Skeletal muscle tissue (tissue), 4 donors: ENCODE measurements around the gene GPR171. TPM values are rescaled to one million over a fixed set of nuclear protein-coding genes. Genes with fewer than 3 reads are reported as not detected.

ENCODE experiments used
- H3K27ac ChIP-seq: one replicate; pipeline ENCODE4 v1.7.0; 2013; ENCODE audit warnings: mild to moderate bottlenecking, low read depth, low read length, inconsistent platforms
- H3K27me3 ChIP-seq, 3 donors: one replicate each; pipeline ENCODE4 v1.7.0; 2013; ENCODE audit warnings: low read length in 3 of 3; ENCODE audit not compliant: control insufficient read depth in 3 of 3, insufficient read depth in 3 of 3
- H3K36me3 ChIP-seq, 3 donors: one replicate each; pipeline ENCODE4 v1.7.0; 2013; ENCODE audit warnings: low read length in 3 of 3; ENCODE audit not compliant: control insufficient read depth in 3 of 3, insufficient read depth in 3 of 3
- H3K4me1 ChIP-seq, 3 donors: one replicate each; pipeline ENCODE4 v1.7.0; 2013; ENCODE audit warnings: low read length in 3 of 3, mild to moderate bottlenecking in 3 of 3; ENCODE audit not compliant: control insufficient read depth in 3 of 3, insufficient read depth in 3 of 3
- H3K4me3 ChIP-seq, 3 donors: one replicate each; pipeline ENCODE4 v1.7.0; 2013; ENCODE audit warnings: low read length in 3 of 3
- H3K9ac ChIP-seq, 3 donors: one replicate each; pipeline ENCODE4 v1.7.0; 2013; ENCODE audit warnings: low read length in 3 of 3, mild to moderate bottlenecking in 3 of 3, moderate library complexity in 2 of 3, low read depth in 1 of 3
- H3K9me3 ChIP-seq, 3 donors: one replicate each; pipeline ENCODE4 v1.7.0; 2013; ENCODE audit warnings: low read length in 3 of 3; ENCODE audit not compliant: control insufficient read depth in 3 of 3
- total RNA-seq: library from RNA; depleted of rRNA; stranded (reverse); fragments of >200 nt; gene quantifications from one replicate; pipeline ENCODE4 v1.2.3, GENCODE V29; 2014
- donor health status: Osteomylitis.

Gene GPR171
- total RNA-seq, 1 donor from 2014 or later: 1.6 TPM

- Histone ChIP-seq H3K36me3 (no peaks in the 10 kb centered on the region), H3K4me1 (peaks cover 8 to 15% (median 14%) of the 10 kb centered on the region in 3 donors), H3K27me3 (no peaks in the 10 kb centered on the region), H3K9ac (no peak overlapping the region), H3K27ac (peak overlapping the region; percentile 17), H3K9me3 (no peaks in the 10 kb centered on the region), H3K4me3 (no peak overlapping the region)
These were observed 25.0 kb upstream of the GPR171 start for GRCh38 chr3:151227807-151228665.

- no peak overlapping the region for H3K9ac ChIP-seq
- no peak overlapping the region for H3K4me3 ChIP-seq
- H3K9me3 ChIP-seq: no peaks in the 10 kb centered on the region
- H3K36me3 ChIP-seq: no peaks in the 10 kb centered on the region
- H3K4me1 ChIP-seq: peaks cover 8 to 15% (median 14%) of the 10 kb centered on the region in 3 donors
- no peaks in the 10 kb centered on the region for H3K27me3 ChIP-seq
- peak overlapping the region; percentile 3 for H3K27ac ChIP-seq
These were observed 24.3 kb upstream of the GPR171 start for GRCh38 chr3:151227266-151227806.

GRCh38 chr3:151226825-151227224 is 23.8 kb upstream of the GPR171 start:
- H3K27ac ChIP-seq: peak overlapping the region; percentile 3

GRCh38 chr3:151226088-151226563 is 23.1 kb upstream of the GPR171 start:
- no peaks in the 10 kb centered on the region for H3K9me3 ChIP-seq
- H3K4me3 ChIP-seq: no peak overlapping the region
- peaks cover 8 to 15% (median 14%) of the 10 kb centered on the region in 3 donors for H3K4me1 ChIP-seq
- H3K27me3 ChIP-seq: no peaks in the 10 kb centered on the region
- H3K27ac ChIP-seq: no peak overlapping the region
- no peaks in the 10 kb centered on the region for H3K36me3 ChIP-seq
- peak overlapping the region in 1 of 3 donors; percentile 3 for H3K9ac ChIP-seq

More at GRCh38 chr3:151226825-151227224, 23.8 kb upstream of the GPR171 start:
- no peaks in the 10 kb centered on the region for H3K9me3 ChIP-seq
- H3K36me3 ChIP-seq: no peaks in the 10 kb centered on the region
- H3K4me3 ChIP-seq: no peak overlapping the region
- peaks cover 8 to 15% (median 14%) of the 10 kb centered on the region in 3 donors for H3K4me1 ChIP-seq
- no peaks in the 10 kb centered on the region for H3K27me3 ChIP-seq
- H3K9ac ChIP-seq: no peak overlapping the region

- no peak overlapping the region for H3K4me3 ChIP-seq
- peaks cover 8 to 15% (median 14%) of the 10 kb centered on the region in 3 donors for H3K4me1 ChIP-seq
- no peaks in the 10 kb centered on the region for H3K9me3 ChIP-seq
- no peak overlapping the region for H3K27ac ChIP-seq
- no peaks in the 10 kb centered on the region for H3K36me3 ChIP-seq
- no peak overlapping the region for H3K9ac ChIP-seq
- H3K27me3 ChIP-seq: no peaks in the 10 kb centered on the region
These were observed 22.3 kb upstream of the GPR171 start for GRCh38 chr3:151225040-151225975.

- Histone ChIP-seq H3K27ac (no peak overlapping the region), H3K27me3 (no peaks in the 10 kb centered on the region), H3K4me3 (no peak overlapping the region), H3K9ac (no peak overlapping the region), H3K4me1 (peaks cover 8 to 15% (median 14%) of the 10 kb centered on the region in 3 donors), H3K36me3 (no peaks in the 10 kb centered on the region), H3K9me3 (no peaks in the 10 kb centered on the region)
These were observed 21.4 kb upstream of the GPR171 start for GRCh38 chr3:151224268-151224866.

GRCh38 chr3:151219056-151219455 is 16.0 kb upstream of the GPR171 start:
- H3K27ac ChIP-seq: no peak overlapping the region
- no peaks in the 10 kb centered on the region for H3K9me3 ChIP-seq
- peaks cover 3 to 6% (median 3%) of the 10 kb centered on the region in 3 donors for H3K4me1 ChIP-seq
- no peaks in the 10 kb centered on the region for H3K27me3 ChIP-seq
- H3K4me3 ChIP-seq: no peak overlapping the region
- H3K36me3 ChIP-seq: no peaks in the 10 kb centered on the region
- H3K9ac ChIP-seq: no peak overlapping the region

- Histone ChIP-seq H3K4me3 (no peak overlapping the region), H3K36me3 (no peaks in the 10 kb centered on the region), H3K4me1 (peaks cover 3 to 6% (median 3%) of the 10 kb centered on the region in 3 donors), H3K27me3 (no peaks in the 10 kb centered on the region), H3K9me3 (no peaks in the 10 kb centered on the region), H3K27ac (no peak overlapping the region), H3K9ac (no peak overlapping the region)
These were observed 15.1 kb upstream of the GPR171 start for GRCh38 chr3:151218136-151218535.
